Neuronal stem cell (in vitro differentiated cells): Measurements from ENCODE around the gene UTP25.
A peak's percentile ranks its signal among the peaks of the same experiment; 100 is the strongest.

Source experiments
- DNase-seq: peaks from one replicate; pipeline ENCODE4 v3.0.0-alpha.2; 2013; ENCODE audit warnings: low spot score
- H2AFZ ChIP-seq: one replicate; pipeline ENCODE4 v1.6.1; 2013; ENCODE audit warnings: mild to moderate bottlenecking, low read length, inconsistent platforms
- H2AK5ac ChIP-seq: 2 replicates; pipeline ENCODE4 v1.6.1; 2013; ENCODE audit warnings: low read depth, mild to moderate bottlenecking, inconsistent platforms, low read length, moderate library complexity, mixed read lengths
- H2BK120ac ChIP-seq: 2 replicates; pipeline ENCODE4 v1.6.1; 2013; ENCODE audit warnings: low read depth, mild to moderate bottlenecking, inconsistent platforms, low read length, moderate library complexity, mixed read lengths
- H2BK12ac ChIP-seq: one replicate; pipeline ENCODE4 v1.6.1; 2013; ENCODE audit warnings: low read length, inconsistent platforms
- H2BK15ac ChIP-seq: 2 replicates; pipeline ENCODE4 v1.6.1; 2013; ENCODE audit warnings: mild to moderate bottlenecking, low read length, inconsistent platforms, mixed read lengths
- H2BK5ac ChIP-seq: one replicate; pipeline ENCODE4 v1.6.1; 2013; ENCODE audit warnings: inconsistent platforms, mild to moderate bottlenecking, low read length, moderate library complexity
- H3K14ac ChIP-seq: one replicate; pipeline ENCODE4 v1.6.1; 2013; ENCODE audit warnings: low read length, inconsistent platforms
- H3K18ac ChIP-seq: 2 replicates; pipeline ENCODE4 v1.6.1; 2013; ENCODE audit warnings: low read length, inconsistent platforms
- H3K23ac ChIP-seq: 2 replicates; pipeline ENCODE4 v1.6.1; 2013; ENCODE audit warnings: low read depth, mild to moderate bottlenecking, mixed read lengths, low read length, inconsistent platforms; ENCODE audit not compliant: poor library complexity
- H3K27ac ChIP-seq: replicated peaks from 3 replicates; pipeline ENCODE4 v1.5.1; 2013; ENCODE audit warnings: low read length, inconsistent platforms
- H3K27me3 ChIP-seq, 3 experiments: 2 replicates each; pipeline ENCODE4 v1.6.1; 2013; ENCODE audit warnings: low read length in 3 of 3, mild to moderate bottlenecking in 2 of 3, inconsistent platforms in 1 of 3, low read depth in 1 of 3, mixed read lengths in 1 of 3, moderate library complexity in 1 of 3; ENCODE audit not compliant: control insufficient read depth in 3 of 3, insufficient read depth in 3 of 3
- H3K36me3 ChIP-seq, 2 donors: replicated peaks in 1 of 2; 2 replicates each; pipeline ENCODE4 v1.6.1; 2013; ENCODE audit warnings: low read length in 2 of 2; ENCODE audit not compliant: control insufficient read depth in 2 of 2, insufficient read depth in 2 of 2
- H3K4ac ChIP-seq: 2 replicates; pipeline ENCODE4 v1.6.1; 2013; ENCODE audit warnings: inconsistent platforms, mild to moderate bottlenecking, low read length, moderate library complexity
- H3K4me1 ChIP-seq, 2 donors: 1 replicate in 1 of 2; 2 replicates in 1 of 2; pipeline ENCODE4 v1.6.1; 2013; ENCODE audit warnings: low read length in 2 of 2, low read depth in 1 of 2; ENCODE audit not compliant: control insufficient read depth in 2 of 2, insufficient read depth in 1 of 2
- H3K4me2 ChIP-seq: one replicate; pipeline ENCODE4 v1.6.1; 2013; ENCODE audit warnings: mild to moderate bottlenecking, low read length, inconsistent platforms; ENCODE audit not compliant: insufficient read depth, poor library complexity, severe bottlenecking
- H3K4me3 ChIP-seq, 2 donors: 2 replicates each; pipeline ENCODE4 v1.5.1; 2013; ENCODE audit warnings: low read length in 2 of 2, mild to moderate bottlenecking in 2 of 2, inconsistent platforms in 1 of 2, moderate library complexity in 1 of 2
- H3K79me1 ChIP-seq: one replicate; pipeline ENCODE4 v1.6.1; 2013; ENCODE audit warnings: low read depth, mild to moderate bottlenecking, inconsistent platforms, low read length, moderate library complexity
- H3K9ac ChIP-seq: one replicate; pipeline ENCODE4 v1.6.1; 2013; ENCODE audit warnings: mild to moderate bottlenecking, low read depth, low read length, inconsistent platforms; ENCODE audit not compliant: poor library complexity
- H3K9me3 ChIP-seq, 2 donors: replicated peaks in 1 of 2; 2 replicates each; pipeline versions ENCODE3 to v1.6.1; 2013; ENCODE audit warnings: low read length in 2 of 2, mild to moderate bottlenecking in 2 of 2, inconsistent platforms in 1 of 2, low read depth in 1 of 2, mixed read lengths in 1 of 2, moderate library complexity in 1 of 2; ENCODE audit not compliant: control insufficient read depth in 2 of 2, insufficient read depth in 1 of 2
- H4K8ac ChIP-seq: one replicate; pipeline ENCODE4 v1.6.1; 2013; ENCODE audit warnings: low read depth, mild to moderate bottlenecking, inconsistent platforms, low read length, moderate library complexity
- H4K91ac ChIP-seq: one replicate; pipeline ENCODE4 v1.6.1; 2013; ENCODE audit warnings: low read length, low read depth, mild to moderate bottlenecking, inconsistent platforms; ENCODE audit not compliant: poor library complexity
- WGBS, 2 donors: extraction: QIAGEN DNeasy Blood & Tissue Kit; methylation state at CpG; one replicate each; pipeline ENCODE4 v1.1.7; 2013; ENCODE audit warnings: missing lambda C conversion rate in 2 of 2, mixed read lengths in 1 of 2; ENCODE audit not compliant: insufficient read length in 2 of 2, insufficient replicate concordance in 1 of 2; ENCODE audit errors: extremely low coverage in 2 of 2; 5-methylcytosine and 5-hydroxymethylcytosine counted together

Gene UTP25

GRCh38 chr1:209855623-209856022 is 27.9 kb downstream of the UTP25 start:
- H3K9ac ChIP-seq = no peak overlapping the region
- H3K14ac ChIP-seq = no peak overlapping the region
- no peak overlapping the region for H3K18ac ChIP-seq
- no peak overlapping the region for H4K8ac ChIP-seq
- peaks cover 12 to 44% of the 10 kb centered on the region in 2 donors for H3K36me3 ChIP-seq
- no peak overlapping the region for H2BK5ac ChIP-seq
- H3K79me1 ChIP-seq = no peaks in the 10 kb centered on the region
- no peak overlapping the region for H3K4ac ChIP-seq
- H3K4me2 ChIP-seq = no peak overlapping the region
- no peak overlapping the region for H2AFZ ChIP-seq
- no peak overlapping the region for H3K27ac ChIP-seq
- no peaks in the 10 kb centered on the region for H3K27me3 ChIP-seq
- H2BK15ac ChIP-seq = no peak overlapping the region
- no peaks in the 10 kb centered on the region for H3K9me3 ChIP-seq
- H2BK12ac ChIP-seq = no peak overlapping the region
- no CpG with 5 or more reads among the region's 5 CpGs for WGBS, 2 donors
- H3K4me1 ChIP-seq = no peaks in the 10 kb centered on the region
- H3K23ac ChIP-seq = no peak overlapping the region
- no peak overlapping the region for H4K91ac ChIP-seq
- no peak for DNase-seq
- H2AK5ac ChIP-seq = no peak overlapping the region
- H2BK120ac ChIP-seq = no peak overlapping the region
- H3K4me3 ChIP-seq = no peak overlapping the region

DNA sequence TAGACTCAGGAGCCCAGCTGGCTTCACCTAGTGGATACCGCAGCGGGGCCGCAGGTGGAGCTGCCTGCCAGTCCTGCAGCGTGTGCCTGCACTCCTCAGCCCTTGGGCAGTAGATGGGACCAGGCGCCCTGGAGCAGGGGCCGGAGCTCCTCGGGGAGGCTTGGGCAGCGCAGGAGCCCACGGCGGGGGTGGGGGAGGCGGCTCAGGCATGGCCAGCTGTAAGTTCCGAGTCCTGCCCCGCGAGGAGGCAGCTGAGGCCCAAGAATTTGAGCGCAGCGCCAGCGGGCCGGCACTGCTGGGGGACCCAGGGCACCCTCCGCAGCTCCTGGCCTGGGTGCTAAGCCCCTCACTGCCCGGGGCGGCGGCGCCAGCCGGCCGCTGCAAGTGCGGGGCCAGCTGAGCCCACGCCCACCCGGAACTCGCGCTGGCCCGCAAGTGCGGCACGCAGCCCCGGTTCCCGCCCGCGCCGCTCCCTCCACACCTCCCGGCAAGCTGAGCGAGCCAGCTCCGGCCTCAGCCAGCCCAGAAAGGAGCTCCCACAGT is 30.9 kb downstream of the UTP25 start:
- WGBS, 2 donors = no CpG with 5 or more reads among the region's 41 CpGs
- H3K18ac ChIP-seq = no peak overlapping the region
- H4K91ac ChIP-seq = no peak overlapping the region
- H2AK5ac ChIP-seq = no peak overlapping the region
- no peak overlapping the region for H3K14ac ChIP-seq
- no peak overlapping the region for H3K4me2 ChIP-seq
- no peak overlapping the region for H3K4ac ChIP-seq
- peaks cover 0 to 27% (median 0%) of the 10 kb centered on the region in 3 experiments for H3K27me3 ChIP-seq
- H3K9ac ChIP-seq = no peak overlapping the region
- peaks cover 6 to 16% of the 10 kb centered on the region in 2 donors for H3K36me3 ChIP-seq
- no peak overlapping the region for H2BK12ac ChIP-seq
- H3K9me3 ChIP-seq = no peaks in the 10 kb centered on the region
- no peaks in the 10 kb centered on the region for H3K79me1 ChIP-seq
- peaks cover 5 to 8% of the 10 kb centered on the region in 2 donors for H3K4me1 ChIP-seq
- no peak overlapping the region for H2BK15ac ChIP-seq
- no peak overlapping the region for H4K8ac ChIP-seq
- no peak overlapping the region for H3K23ac ChIP-seq
- no peak overlapping the region for H2BK5ac ChIP-seq
- no peak for DNase-seq
- H3K27ac ChIP-seq = no peak overlapping the region
- H2BK120ac ChIP-seq = no peak overlapping the region
- H3K4me3 ChIP-seq = no peak overlapping the region
- H2AFZ ChIP-seq = no peak overlapping the region

DNA sequence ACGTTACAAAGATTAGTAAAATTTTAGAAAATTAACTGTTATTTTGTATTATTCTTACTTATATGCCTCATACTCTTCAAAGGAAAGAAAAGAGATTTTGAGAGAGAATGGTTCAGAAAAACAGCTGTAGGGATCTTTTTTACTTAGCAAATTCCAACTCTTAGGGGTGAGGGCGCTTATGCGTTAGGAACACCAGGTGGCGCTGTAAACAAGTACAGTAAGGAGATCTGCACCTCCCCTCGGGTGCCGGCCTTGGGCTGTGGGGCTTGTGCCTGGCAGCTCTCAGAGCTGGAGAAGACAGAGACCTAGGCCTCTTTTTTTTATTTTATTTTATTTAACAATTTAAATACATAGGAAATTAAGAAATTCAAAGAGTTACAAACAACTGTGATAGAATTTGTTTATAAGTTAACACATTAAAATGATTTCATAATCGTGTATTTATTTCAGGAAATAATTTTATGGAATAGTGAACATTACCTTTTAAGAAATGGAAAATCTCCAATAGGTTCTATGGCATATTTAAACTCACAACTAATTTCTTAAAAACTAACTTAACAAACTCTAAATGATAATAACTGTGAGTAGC is 32.6 kb downstream of the UTP25 start:
- Histone ChIP-seq H3K27me3 (peaks cover 0 to 31% (median 0%) of the 10 kb centered on the region in 3 experiments), H3K23ac (no peak overlapping the region), H3K9ac (no peak overlapping the region), H2BK5ac (no peak overlapping the region), H4K91ac (no peak overlapping the region), H3K79me1 (no peaks in the 10 kb centered on the region), H2BK12ac (no peak overlapping the region), H3K4ac (no peak overlapping the region), H3K9me3 (no peaks in the 10 kb centered on the region), H3K14ac (no peak overlapping the region), H3K4me1 (peaks cover 5 to 13% of the 10 kb centered on the region in 2 donors), H2BK15ac (no peak overlapping the region), H3K27ac (no peak overlapping the region), H3K4me2 (no peak overlapping the region), H3K36me3 (no peaks in the 10 kb centered on the region), H4K8ac (no peak overlapping the region), H2AFZ (no peak overlapping the region), H3K18ac (no peak overlapping the region), H3K4me3 (no peak overlapping the region), H2BK120ac (no peak overlapping the region), H2AK5ac (no peak overlapping the region)
- peak; percentile 75 for DNase-seq
- WGBS, 2 donors = no CpG with 5 or more reads among the region's 7 CpGs

GRCh38 chr1:209861242-209861641 is 33.5 kb downstream of the UTP25 start:
- Histone ChIP-seq H3K14ac (no peak overlapping the region), H3K36me3 (no peaks in the 10 kb centered on the region), H4K91ac (no peak overlapping the region), H3K4me2 (no peak overlapping the region), H3K9ac (no peak overlapping the region), H4K8ac (no peak overlapping the region), H3K4ac (no peak overlapping the region), H3K4me1 (peaks cover 5 to 13% of the 10 kb centered on the region in 2 donors), H3K79me1 (no peaks in the 10 kb centered on the region), H3K27ac (no peak overlapping the region), H3K4me3 (no peak overlapping the region), H2BK12ac (no peak overlapping the region), H3K27me3 (peaks cover 0 to 31% (median 0%) of the 10 kb centered on the region in 3 experiments), H2AFZ (no peak overlapping the region), H2AK5ac (no peak overlapping the region), H2BK15ac (no peak overlapping the region), H2BK120ac (no peak overlapping the region), H3K23ac (no peak overlapping the region), H3K9me3 (no peaks in the 10 kb centered on the region), H3K18ac (no peak overlapping the region), H2BK5ac (no peak overlapping the region)
- no CpG with 5 or more reads among the region's 2 CpGs for WGBS, 2 donors
- no peak for DNase-seq
